Ishikawa (cell line): Measurements from ENCODE around the gene DST.

Experiments used
- CEBPB ChIP-seq: IDR thresholded peaks from 2 replicates; pipeline ENCODE4 v1.6.1; 2012
- CREB1 ChIP-seq: IDR thresholded peaks from 2 replicates; pipeline ENCODE4 v1.6.1; 2012; ENCODE audit warnings: low read depth
- EGR1 ChIP-seq: IDR thresholded peaks from 2 replicates; pipeline ENCODE4 v1.6.1; 2012
- EP300 ChIP-seq: IDR thresholded peaks from 2 replicates; pipeline ENCODE4 v1.6.1; 2012; ENCODE audit warnings: borderline replicate concordance
- FOXM1 ChIP-seq: IDR thresholded peaks from 2 replicates; pipeline ENCODE4 v1.6.1; 2012; ENCODE audit warnings: low read depth, borderline replicate concordance
- MAX ChIP-seq: IDR thresholded peaks from 2 replicates; pipeline ENCODE4 v1.6.1; 2012
- NFIC ChIP-seq: IDR thresholded peaks from 2 replicates; pipeline ENCODE4 v1.6.1; 2012
- RAD21 ChIP-seq: IDR thresholded peaks from 2 replicates; pipeline ENCODE4 v1.6.1; 2012; ENCODE audit warnings: low read depth
- REST ChIP-seq: IDR thresholded peaks from 2 replicates; pipeline ENCODE4 v1.6.1; 2012; ENCODE audit warnings: low read depth, mild to moderate bottlenecking
- TAF1 ChIP-seq: IDR thresholded peaks from 2 replicates; pipeline ENCODE4 v1.6.1; 2012; ENCODE audit warnings: low read depth, mild to moderate bottlenecking
- TCF12 ChIP-seq: IDR thresholded peaks from 2 replicates; pipeline ENCODE4 v1.6.1; 2012; ENCODE audit warnings: low read depth
- TEAD4 ChIP-seq: IDR thresholded peaks from 2 replicates; pipeline ENCODE4 v1.6.1; 2012
- USF1 ChIP-seq: IDR thresholded peaks from 2 replicates; pipeline ENCODE4 v1.6.1; 2012
- YY1 ChIP-seq: IDR thresholded peaks from 2 replicates; pipeline ENCODE4 v1.6.1; 2012; ENCODE audit warnings: low read depth
- ZBTB7A ChIP-seq: IDR thresholded peaks from 2 replicates; pipeline ENCODE4 v1.6.1; 2012; ENCODE audit warnings: low read depth

Gene DST

DNA sequence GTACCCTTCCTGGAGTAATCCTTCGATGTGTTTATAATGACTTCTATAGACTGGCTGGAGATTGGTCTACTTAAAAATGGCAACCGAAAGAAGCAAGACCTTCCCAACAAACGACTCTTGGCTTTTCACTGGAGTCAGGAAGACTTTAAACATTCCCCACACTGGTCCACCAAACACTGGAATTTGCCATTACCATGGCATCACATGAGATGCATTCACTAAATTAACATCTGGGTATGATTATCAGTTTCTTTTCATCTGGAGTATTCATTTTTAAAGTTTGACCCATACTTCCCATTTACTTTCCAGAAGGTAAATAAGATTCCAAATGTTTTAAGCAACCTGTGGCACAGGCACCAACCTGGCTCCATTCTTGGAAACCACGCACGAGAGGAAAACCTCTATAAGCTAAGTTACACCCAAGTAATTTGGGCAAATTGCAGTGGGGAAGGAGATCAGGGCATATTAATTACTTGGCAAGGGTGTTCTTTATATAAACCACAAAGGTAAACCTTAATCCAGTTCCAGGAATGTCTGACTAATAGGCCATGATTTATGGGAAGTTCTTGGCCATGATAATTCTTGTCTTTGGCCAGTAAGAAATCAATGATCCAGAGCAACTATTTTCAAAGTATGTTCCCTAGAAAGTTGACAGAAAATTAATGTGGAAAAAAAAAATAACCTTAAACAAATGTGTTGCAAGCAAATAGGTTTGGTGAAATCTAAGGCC, 205.4 kb downstream of the DST start:
- TF ChIP-seq NFIC (peak; percentile 98), ZBTB7A (no peak), TAF1 (no peak), FOXM1 (peak; percentile 62), EP300 (peak; percentile 84), TEAD4 (peak; percentile 88), TCF12 (peak; percentile 90), USF1 (no peak), EGR1 (no peak), CREB1 (no peak), REST (no peak), RAD21 (0 out of 2 replicates have a peak, but pooled peaks have one; percentile 3), MAX (peak; percentile 34; the same call in 1 of the 2 replicates), YY1 (no peak), CEBPB (peak; percentile 31; the same call in 1 of the 2 replicates)

DNA sequence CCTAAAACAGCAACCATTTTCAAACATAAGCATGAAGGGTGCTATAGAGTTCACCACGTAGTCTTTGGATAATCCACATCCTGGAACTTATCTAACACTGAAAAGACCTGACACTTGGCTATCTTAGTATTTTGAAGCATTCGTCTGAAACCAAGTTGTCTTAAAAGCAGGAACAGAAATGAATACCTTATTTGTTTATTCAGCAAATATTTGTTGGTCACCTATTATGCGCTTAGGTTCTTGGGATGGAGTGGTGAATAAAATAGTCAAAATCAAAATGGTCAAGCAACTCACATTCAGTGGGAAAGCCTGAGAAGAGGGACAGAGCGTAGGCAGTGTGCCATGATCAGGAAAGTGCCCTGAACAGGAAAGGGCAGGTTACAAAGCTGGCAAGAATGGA, 206.9 kb downstream of the DST start:
- TF ChIP-seq TCF12 (no peak), TEAD4 (no peak), USF1 (no peak), CEBPB (no peak), ZBTB7A (no peak), REST (no peak), MAX (no peak), EP300 (no peak), EGR1 (no peak), CREB1 (no peak), NFIC (no peak), FOXM1 (no peak), RAD21 (no peak), YY1 (no peak), TAF1 (no peak)

DNA sequence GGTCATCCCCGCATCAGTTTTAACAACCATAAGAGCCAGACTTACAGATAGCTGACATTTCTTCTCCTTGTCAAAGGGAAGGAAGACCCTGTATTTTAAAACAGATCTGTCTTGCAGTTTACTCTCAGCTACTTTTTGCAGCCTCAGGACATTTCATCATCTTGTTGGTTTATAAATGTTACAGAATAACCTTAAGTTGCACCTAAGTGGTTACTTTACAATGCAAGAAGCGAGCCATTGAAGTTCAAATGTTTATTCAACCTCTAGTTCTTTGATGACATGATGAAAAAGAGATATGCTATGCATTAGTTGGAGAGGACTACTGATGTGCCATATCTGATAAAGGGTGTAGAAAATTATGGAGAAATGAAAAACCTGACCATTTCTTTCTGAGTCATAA, 207.4 kb downstream of the DST start:
- TF ChIP-seq TCF12, result no peak
- TF ChIP-seq ZBTB7A, result no peak
- TF ChIP-seq RAD21, result no peak
- no peak for TF ChIP-seq EP300
- no peak for TF ChIP-seq MAX
- no peak for TF ChIP-seq CREB1
- TF ChIP-seq TAF1, result no peak
- no peak for TF ChIP-seq YY1
- TF ChIP-seq REST, result no peak
- no peak for TF ChIP-seq TEAD4

GRCh38 chr6:56434606-56435005, 208.1 kb downstream of the DST start:
- TF ChIP-seq USF1, result no peak
- TF ChIP-seq TEAD4, result no peak
- TF ChIP-seq YY1, result no peak
- no peak for TF ChIP-seq TCF12
- TF ChIP-seq RAD21, result no peak
- TF ChIP-seq FOXM1, result no peak
- no peak for TF ChIP-seq MAX
- no peak for TF ChIP-seq CEBPB
- TF ChIP-seq CREB1, result no peak
- no peak for TF ChIP-seq NFIC
- no peak for TF ChIP-seq REST
- no peak for TF ChIP-seq TAF1
- TF ChIP-seq EGR1, result no peak
- TF ChIP-seq EP300, result no peak
- TF ChIP-seq ZBTB7A, result no peak
